Ovary (tissue), 9 donors: ENCODE results near the gene LRRC10. TPM values are rescaled to one million over a fixed set of nuclear protein-coding genes. Genes with fewer than 3 reads are reported as not detected.

Experiments
- DNase-seq, 5 donors: peaks; one replicate each; pipeline ENCODE4 v3.0.0-alpha.2; 2019 to 2020
- H3K27ac ChIP-seq, 2 donors: fragments of 200-600 bp; one replicate each; pipeline versions ENCODE4 v1.5.1 to v1.8.0; 2019 to 2022
- H3K27me3 ChIP-seq: fragments of 200-600 bp; one replicate; pipeline ENCODE4 v1.8.0; 2022
- H3K36me3 ChIP-seq: fragments of 200-600 bp; sonication (generic); one replicate; pipeline ENCODE4 v1.5.1; 2019
- H3K4me1 ChIP-seq: one replicate; pipeline ENCODE4 v1.8.1; 2013; ENCODE audit warnings: mild to moderate bottlenecking, moderate library complexity; ENCODE audit not compliant: insufficient read depth
- H3K4me3 ChIP-seq: fragments of 200-600 bp; sonication (generic); one replicate; pipeline ENCODE4 v1.5.1; 2017
- H3K9me3 ChIP-seq, 2 donors: fragments of 200-600 bp in 1 of 2; sonication (generic) in 1 of 2; one replicate each; pipeline versions ENCODE4 v1.5.1 to v1.8.1; 2013 to 2019; ENCODE audit warnings: mild to moderate bottlenecking in 1 of 2, moderate library complexity in 1 of 2
- CTCF ChIP-seq, 3 donors: fragments of 450-650 bp in 2 of 3; fragments of 200-600 bp in 1 of 3; IDR thresholded peaks; one replicate each; pipeline versions ENCODE4 v1.5.1 to v1.8.0; 2016 to 2022; ENCODE audit warnings: antibody characterized with exemption in 3 of 3, mild to moderate bottlenecking in 1 of 3
- EP300 ChIP-seq: sonication (generic); formaldehyde crosslinking; IDR thresholded peaks from one replicate; pipeline ENCODE4 v1.6.1; 2017; ENCODE audit warnings: antibody characterized with exemption
- POLR2A ChIP-seq: fragments of 450-650 bp; IDR thresholded peaks from one replicate; pipeline ENCODE4 v1.6.1; 2017; ENCODE audit warnings: antibody characterized with exemption, mild to moderate bottlenecking, moderate library complexity
- WGBS, 3 donors: extraction: QIAGEN DNeasy Blood & Tissue Kit in 1 of 3; methylation state at CpG; one replicate each; pipeline versions ENCODE4 v1.1.5 to v1.1.7; 2013 to 2017; 5-methylcytosine and 5-hydroxymethylcytosine counted together
- intact Hi-C, 4 donors: fragments of 100-400 bp; cut with DNase I; formaldehyde crosslinking; loops; one replicate each; pipeline versions ENCODE4 v1.11.0 to v1.15.1; 2022 to 2023
- microRNA-seq, 3 donors: library from miRNA; unstranded; fragments of <30 nt; microRNA quantifications; one replicate each; pipeline versions ENCODE4 to v1.2.0, GENCODE V29; 2019 to 2020
- polyA plus RNA-seq, 2 donors: library from polyadenylated mRNA; stranded (reverse); fragments of 200-250 nt in 1 of 2; fragments of 350-450 nt in 1 of 2; fragmentation: Illumina TruSeq in 1 of 2; extraction: RNeasy Lipid Tissue Mini Kit (QIAGEN cat#74804) in 1 of 2; gene quantifications; one replicate each; pipeline ENCODE4 v1.2.3, GENCODE V29; 2013 to 2014
- small RNA-seq: library from RNA; depleted of rRNA; stranded (forward); fragments of <200 nt; gene quantifications from one replicate; pipeline ENCODE3, GENCODE V24; 2016
- total RNA-seq, 7 donors: library from RNA; depleted of rRNA in 2 of 7; stranded (reverse); fragments of >200 nt in 2 of 7; fragmentation: NEBNext Ultra II Directional in 3 of 7; extraction: Animal tissue kit (Norgen Biotek cat#: 25700) in 3 of 7; gene quantifications; one replicate each; pipeline versions ENCODE4 v1.1.0 to v1.2.4, GENCODE V29; 2016 to 2023
- donor health status: DM: no; HTN: no; CAD: no; lungs with moderate emphysema.
- donor health status: DM: no; HTN: no; CAD: no.
- donor health status: Bipolar disorder and iron deficiency.
- donor health status: DM: yes; HTN: yes; CAD: no.
- donor health status: DM: no; HTN: no; CAD: no.
- donor health status: DM: yes; HTN: yes; CAD: no.

The LRRC10 gene
- total and polyA plus RNA-seq, 9 donors = not detected

DNA sequence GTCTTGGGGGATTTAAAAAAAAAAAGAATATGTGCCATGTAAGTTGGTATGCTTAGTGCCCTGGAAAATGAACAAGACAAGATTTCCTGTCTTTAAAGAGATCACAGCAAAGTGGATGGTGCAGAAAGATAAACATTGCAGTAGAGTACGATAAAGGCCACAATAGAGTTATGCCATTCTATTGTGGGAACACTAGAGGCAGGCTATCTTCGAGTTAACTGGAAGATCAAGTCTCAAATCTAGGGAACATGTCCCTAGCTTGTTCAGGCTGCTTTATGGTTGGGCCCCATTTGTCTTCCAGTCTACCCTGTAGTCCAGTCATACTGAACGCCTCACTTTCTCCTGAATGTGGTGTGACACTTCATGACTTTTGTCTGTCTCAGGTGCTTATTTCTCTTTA lies 44.1 kb downstream of the LRRC10 start:
- intact Hi-C loops = loop anchor here in 1 of 4 donors (10.0 kb wide), 1 partner anchor 92 kb away; the partner anchor contains the start of gene FRS2
- TF ChIP-seq EP300 (no peak), POLR2A (no peak), CTCF (IDR thresholded peaks at IDR 0.05) (no peak)

GRCh38 chr12:69563166-69563762 lies 47.4 kb downstream of the LRRC10 start:
- Histone ChIP-seq H3K27me3 (no peaks in the 10 kb centered on the region), H3K9me3 (no peaks in the 10 kb centered on the region), H3K36me3 (no peaks in the 10 kb centered on the region), H3K27ac (no peak overlapping the region), H3K4me1 (no peaks in the 10 kb centered on the region), H3K4me3 (no peak overlapping the region)
- intact Hi-C loops = loop anchor here in 1 of 4 donors (10.0 kb wide), 1 partner anchor 88 kb away; the partner anchor contains the start of gene FRS2
- WGBS, 3 donors = 94 to 97% (median 94%) methylated on average over 2 of the region's 2 CpGs
- TF ChIP-seq EP300 (no peak), CTCF (IDR thresholded peaks at IDR 0.05) (no peak), POLR2A (no peak)
- DNase-seq = no peak

More for the DNA sequence above, 44.1 kb downstream of the LRRC10 start:
- 86 to 90% (median 87%) methylated on average over 3 of the region's 3 CpGs for WGBS, 3 donors
- Histone ChIP-seq H3K36me3 (no peaks in the 10 kb centered on the region), H3K9me3 (no peaks in the 10 kb centered on the region), H3K27ac (no peak overlapping the region), H3K4me3 (no peak overlapping the region), H3K27me3 (no peaks in the 10 kb centered on the region), H3K4me1 (no peaks in the 10 kb centered on the region)
- DNase-seq = no peak

Small RNA genes lying within 50 kb of the gene (microRNA-seq; reads per million reads assigned to microRNA genes)
- gene MIR3913-1 (0 reads per million in 3 donors), gene MIR3913-2 (0 reads per million in 3 donors)

Small RNA genes lying within 50 kb of the gene (small RNA-seq; reads per million reads assigned to genes)
- gene MIR3913-1 = 9.7 reads per million, percentile 84 among the genes with 10 or more reads in this experiment

Other genes with a start within 250 kb of the LRRC10 start
- gene FRS2, start 140.5 kb downstream of the LRRC10 start, total RNA-seq = 10 to 100 TPM; 39.9 to 64.2 (median 45.7) TPM
- gene FRS2, start 140.5 kb downstream of the LRRC10 start, polyA plus RNA-seq = 10 to 100 TPM; 15.5 to 22.8 TPM
- 100 to 1,000 TPM in 6 of 7 donors, 10 to 100 TPM in 1; 86.0 to 141 (median 109) TPM for gene CCT2, start 25.4 kb downstream of the LRRC10 start, total RNA-seq
- gene CCT2, start 25.4 kb downstream of the LRRC10 start, polyA plus RNA-seq = 100 to 1,000 TPM in 1 of 2 donors, 10 to 100 TPM in 1; 68.1 to 115 TPM
- not detected for gene BEST3, start 88.4 kb upstream of the LRRC10 start, total RNA-seq
- under 1 TPM in 1 of 2 donors, not detected in 1; 0.10 TPM for gene BEST3, start 88.4 kb upstream of the LRRC10 start, polyA plus RNA-seq
- 10 to 100 TPM in 3 of 7 donors, 1 to 10 TPM in 4; 5.4 to 31.7 (median 9.6) TPM for gene RAB3IP, start 128.0 kb upstream of the LRRC10 start, total RNA-seq
- gene RAB3IP, start 128.0 kb upstream of the LRRC10 start, polyA plus RNA-seq = 1 to 10 TPM; 3.9 to 6.3 TPM
- under 1 TPM in 1 of 7 donors, not detected in 6; 0.24 TPM for gene MYRFL, start 214.3 kb upstream of the LRRC10 start, total RNA-seq
- gene MYRFL, start 214.3 kb upstream of the LRRC10 start, polyA plus RNA-seq = under 1 TPM in 1 of 2 donors, not detected in 1; 0.38 TPM